ENCODE data around the gene HMX2. TPM values are rescaled to one million over a fixed set of nuclear protein-coding genes. Genes with fewer than 3 reads are reported as not detected.

HMX2 gene
- polyA plus RNA-seq, 3 donors, result 0.62 to 1.5 (median 1.5) TPM

DNA sequence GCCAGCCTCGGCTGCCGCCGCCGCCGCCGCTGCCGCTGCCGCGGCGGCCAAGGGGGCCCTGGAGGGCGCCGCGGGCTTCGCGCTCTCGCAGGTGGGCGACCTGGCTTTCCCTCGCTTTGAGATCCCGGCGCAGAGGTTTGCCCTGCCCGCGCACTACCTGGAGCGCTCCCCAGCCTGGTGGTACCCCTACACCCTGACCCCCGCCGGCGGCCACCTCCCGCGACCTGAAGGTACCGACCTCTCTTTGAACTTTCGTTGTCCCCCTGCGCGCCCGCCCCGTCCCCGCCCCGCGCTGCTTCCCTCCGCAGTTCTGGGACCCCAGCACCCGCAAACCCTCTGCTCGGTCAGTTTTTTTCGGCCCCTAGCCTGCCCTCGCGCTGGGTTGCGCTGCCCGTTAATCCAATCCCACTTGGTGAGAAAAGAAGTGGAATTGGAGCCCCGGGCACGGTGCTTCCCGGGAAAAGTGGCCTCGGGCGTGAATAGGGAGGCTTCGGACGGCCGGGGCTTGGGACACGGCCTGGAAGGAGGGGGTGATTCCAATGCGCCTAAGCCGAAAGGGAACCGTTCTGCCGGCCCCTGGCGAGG, 11.6 kb upstream of the HMX2 start:
- no peak for DNase-seq (ENCODE audit: extremely low read depth in 1 of 11, low read depth in 9 of 11, low spot score in 4 of 11)

DNA sequence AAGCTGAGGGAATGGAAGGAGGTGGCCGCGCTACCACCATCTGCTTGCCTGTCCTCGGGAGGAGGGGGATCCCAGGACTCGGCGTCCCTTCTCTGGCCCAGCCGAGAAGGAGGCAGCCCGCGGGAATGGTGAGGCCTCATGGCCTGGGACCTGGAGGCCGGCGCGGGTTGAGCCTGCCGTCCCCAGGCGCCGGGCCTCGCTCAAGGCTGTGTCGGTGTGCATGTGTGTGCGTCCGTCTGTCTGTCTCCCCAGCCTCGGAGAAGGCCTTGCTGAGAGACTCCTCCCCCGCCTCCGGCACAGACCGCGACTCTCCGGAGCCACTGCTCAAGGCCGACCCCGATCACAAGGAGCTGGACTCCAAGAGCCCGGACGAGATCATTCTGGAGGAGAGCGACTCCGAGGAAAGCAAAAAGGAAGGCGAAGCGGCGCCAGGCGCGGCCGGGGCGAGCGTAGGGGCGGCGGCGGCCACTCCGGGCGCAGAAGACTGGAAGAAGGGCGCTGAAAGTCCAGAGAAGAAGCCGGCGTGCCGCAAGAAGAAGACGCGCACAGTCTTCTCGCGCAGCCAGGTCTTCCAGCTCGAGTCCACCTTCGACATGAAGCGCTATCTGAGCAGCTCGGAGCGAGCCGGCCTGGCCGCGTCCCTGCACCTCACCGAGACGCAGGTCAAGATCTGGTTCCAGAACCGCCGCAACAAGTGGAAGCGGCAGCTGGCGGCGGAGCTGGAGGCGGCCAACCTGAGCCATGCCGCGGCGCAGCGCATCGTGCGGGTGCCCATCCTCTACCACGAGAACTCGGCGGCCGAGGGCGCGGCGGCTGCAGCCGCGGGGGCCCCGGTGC, 10.9 kb upstream of the HMX2 start:
- no peak for DNase-seq (ENCODE audit: extremely low read depth in 1 of 11, low read depth in 9 of 11, low spot score in 4 of 11)

DNA sequence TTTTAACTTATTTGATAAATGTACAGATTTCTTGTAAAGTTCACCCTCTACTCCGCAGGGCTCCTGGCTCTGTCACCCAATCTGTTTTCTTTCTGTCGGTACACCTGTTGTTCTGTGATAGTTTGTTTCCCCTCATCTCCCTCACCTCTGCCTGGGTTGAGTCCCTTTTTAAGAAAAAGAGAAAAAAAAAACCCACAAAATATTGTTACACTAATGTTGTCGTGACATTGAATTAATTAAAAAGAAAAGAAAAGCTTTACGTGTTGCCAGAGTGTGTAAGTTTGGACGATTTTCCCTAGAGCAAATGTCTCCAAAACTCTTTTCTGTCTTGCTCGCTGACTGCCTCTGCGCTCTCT, 8.8 kb upstream of the HMX2 start:
- no peak for DNase-seq (ENCODE audit: extremely low read depth in 1 of 11, low read depth in 9 of 11, low spot score in 4 of 11)

DNA sequence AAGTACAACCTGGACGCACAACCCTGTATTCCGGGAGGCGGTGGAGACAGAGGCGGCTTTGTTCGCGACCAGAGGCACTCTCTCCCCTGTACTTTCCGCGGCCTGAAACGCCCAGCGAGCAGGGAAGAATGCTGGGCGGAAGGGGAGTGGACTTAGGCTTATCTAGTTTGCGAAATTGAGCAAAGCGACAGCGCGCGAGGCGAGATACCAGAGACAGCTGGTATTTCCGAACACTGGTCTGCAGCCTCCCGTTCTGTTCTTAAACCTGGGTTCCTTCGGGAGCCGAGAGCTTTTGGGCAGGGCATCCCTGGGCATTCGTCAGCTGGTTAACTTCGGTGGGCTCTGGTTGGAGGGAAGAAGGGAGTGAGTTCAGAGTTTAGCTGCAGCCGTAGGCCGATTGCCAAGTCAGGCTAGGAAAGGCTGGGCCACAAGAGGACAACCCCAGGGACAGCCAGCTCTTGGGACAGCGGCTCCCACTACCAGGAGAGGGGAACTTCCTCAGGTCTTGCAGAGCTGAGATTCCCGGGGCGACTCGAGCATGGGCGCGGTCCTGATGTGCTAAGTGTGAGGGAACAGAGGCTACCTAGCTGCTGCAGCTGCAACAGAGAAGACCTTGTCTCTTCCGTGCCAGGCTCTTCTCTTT, 8.3 kb upstream of the HMX2 start:
- DNase-seq (ENCODE audit: extremely low read depth in 1 of 11, low read depth in 9 of 11, low spot score in 4 of 11), result no peak

DNA sequence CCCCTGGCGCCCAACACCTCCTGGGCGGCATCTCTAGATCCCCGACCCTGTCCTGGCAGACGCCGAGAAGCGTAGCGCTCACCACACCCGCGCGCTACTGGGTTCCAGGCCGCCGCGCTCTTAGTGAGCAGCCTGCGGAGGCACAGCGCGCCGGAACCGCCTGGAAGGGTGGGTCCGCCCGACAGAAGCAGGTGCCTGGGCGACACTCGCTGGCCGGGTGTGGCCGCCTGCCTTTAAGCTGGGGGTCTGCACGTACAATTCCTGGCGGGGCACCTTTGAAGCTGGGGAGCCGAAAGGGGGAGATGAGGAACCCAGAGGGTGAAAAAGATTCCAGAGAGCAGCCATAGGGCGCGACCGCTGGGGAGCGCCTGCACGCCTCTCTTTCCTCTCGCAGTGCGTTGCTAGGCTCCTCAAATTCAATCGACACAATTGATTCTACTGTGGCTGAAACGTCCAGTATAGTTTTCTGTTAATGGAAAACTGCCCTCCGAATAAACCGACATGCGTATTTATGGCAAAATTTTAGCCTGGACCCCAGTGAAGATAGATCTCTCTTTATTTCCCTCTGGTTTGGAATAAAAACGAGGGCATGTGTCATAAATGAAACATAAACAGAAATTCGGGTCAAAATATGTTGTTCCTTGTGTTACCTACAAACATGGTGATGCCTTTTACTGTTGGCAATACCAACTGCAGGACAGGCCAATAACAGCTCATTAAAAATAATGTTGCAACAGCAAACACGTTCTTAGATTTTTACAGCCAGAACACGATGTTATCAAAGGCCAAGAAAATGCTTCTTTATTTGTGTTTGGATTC, 7.6 kb upstream of the HMX2 start:
- no peak for DNase-seq (ENCODE audit: extremely low read depth in 1 of 11, low read depth in 9 of 11, low spot score in 4 of 11)

DNA sequence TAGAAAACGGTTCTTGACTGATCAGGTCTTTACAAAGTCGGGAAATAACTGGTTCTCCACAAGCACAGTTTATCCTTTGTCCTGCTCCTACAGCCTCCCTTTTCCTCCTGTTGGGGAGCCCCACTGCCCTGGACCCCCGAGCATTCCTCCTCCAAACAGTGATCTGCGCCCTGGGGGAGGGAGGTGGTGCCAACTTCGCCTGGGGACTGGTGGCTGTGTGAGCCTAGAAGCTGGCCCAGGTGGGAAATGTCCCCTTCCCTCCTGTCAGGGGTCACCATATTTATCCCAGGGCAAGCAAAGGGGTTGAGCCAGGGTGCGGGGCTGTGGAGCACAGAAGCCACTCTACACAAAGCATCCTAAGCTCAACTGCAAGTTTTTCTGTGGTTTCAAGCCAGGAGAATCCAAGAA, 6.9 kb upstream of the HMX2 start:
- DNase-seq (ENCODE audit: extremely low read depth in 1 of 11, low read depth in 9 of 11, low spot score in 4 of 11), result no peak

DNA sequence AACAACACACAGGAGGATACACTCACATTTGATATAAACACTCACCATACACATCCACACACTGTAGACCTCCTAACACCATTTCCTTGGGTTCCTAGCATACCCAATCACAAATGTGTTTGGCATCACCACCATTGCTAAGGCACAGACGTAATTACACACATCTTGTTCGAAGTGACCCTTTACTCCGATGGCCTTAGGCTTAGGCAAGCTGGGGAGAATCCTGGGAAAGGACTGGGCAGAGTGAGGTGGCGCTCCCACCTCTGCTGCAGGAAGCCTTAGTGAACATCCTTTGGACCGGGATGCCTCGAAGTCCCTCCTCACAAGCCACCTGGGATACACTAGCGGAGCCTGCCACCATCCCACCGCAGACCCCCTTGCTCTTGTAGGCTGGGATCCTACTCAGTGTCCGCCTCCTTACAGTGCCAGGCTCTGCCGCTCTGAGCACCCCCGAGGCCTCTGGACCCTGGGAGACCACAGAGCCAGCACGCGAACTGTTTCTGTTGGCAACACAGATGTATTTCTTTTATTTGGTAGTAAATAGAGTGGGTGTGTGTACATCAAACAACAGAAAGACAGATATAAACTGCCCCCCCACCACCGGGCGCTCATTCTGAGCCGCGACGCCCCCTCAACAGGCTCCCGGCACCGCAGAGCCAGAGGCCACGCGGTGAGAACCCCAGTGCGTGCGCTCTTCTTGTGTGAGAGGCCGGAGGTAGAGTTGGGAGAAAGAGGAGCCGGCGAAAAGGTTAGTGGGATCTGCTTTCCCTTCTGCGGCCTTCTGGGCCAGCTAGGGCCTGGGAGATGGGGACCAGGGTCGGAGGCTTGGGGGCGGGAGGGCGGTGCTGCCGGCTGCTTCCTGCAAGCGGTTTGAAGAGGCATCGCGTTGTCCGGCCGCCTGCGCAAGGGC, 5.9 kb upstream of the HMX2 start:
- no peak for DNase-seq (ENCODE audit: extremely low read depth in 1 of 11, low read depth in 9 of 11, low spot score in 4 of 11)

DNA sequence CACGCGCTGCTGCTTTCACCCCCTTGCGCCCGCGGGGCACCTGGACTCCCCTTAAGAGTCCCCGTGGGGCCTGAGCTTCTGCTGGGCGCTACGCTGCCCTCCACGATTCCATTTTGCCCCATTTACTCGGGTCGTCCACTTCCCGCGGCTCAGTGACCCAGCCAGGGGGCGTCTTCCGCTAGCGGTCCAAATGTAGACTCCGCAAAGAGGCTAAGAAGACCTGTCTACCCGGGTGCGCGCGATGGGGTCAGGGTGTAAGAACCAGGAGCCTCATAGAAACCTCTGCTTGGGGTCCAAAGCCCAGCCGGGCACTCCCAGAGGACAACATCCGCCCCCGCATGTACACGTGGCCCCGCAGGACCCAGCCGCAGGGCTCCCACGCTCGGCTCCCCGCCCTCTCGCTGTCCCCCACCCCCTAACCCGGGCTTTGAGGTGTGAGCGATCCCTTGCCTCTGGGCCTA, 5.2 kb upstream of the HMX2 start:
- DNase-seq (ENCODE audit: extremely low read depth in 1 of 11, low read depth in 9 of 11, low spot score in 4 of 11), result no peak

DNA sequence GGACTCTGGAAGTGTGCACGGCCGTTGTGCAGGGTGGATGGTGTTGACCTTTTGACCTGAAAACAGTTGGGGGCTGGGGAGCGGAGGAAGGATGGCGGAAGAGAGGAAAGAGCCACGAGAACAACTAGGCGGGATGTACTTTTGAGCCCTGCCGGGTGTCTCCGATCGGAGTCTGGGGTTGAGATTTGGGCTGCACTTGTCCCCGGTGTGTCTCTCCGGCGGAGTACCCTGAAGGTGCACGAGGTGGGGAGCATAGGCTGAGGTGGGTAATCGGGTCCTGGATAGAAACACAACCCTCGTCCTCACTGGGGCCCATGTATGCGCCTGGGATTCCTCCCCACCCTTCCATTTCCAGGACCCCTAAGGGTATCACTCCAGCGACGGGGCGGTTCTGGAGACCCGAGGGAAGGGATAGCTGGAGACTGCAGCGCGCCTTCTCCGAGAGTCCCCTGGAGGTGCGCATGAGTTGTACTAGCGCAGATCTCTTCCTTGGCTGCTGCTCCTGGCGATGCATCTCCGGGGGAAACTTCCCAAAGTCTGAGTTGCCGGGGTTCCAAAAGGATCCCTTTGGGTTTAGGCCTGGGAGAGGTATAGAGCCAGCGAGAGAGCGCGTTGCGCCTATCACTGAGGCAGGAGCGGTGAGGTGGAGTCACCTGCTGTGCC, 4.6 kb upstream of the HMX2 start:
- no peak for DNase-seq (ENCODE audit: extremely low read depth in 1 of 11, low read depth in 9 of 11, low spot score in 4 of 11)

DNA sequence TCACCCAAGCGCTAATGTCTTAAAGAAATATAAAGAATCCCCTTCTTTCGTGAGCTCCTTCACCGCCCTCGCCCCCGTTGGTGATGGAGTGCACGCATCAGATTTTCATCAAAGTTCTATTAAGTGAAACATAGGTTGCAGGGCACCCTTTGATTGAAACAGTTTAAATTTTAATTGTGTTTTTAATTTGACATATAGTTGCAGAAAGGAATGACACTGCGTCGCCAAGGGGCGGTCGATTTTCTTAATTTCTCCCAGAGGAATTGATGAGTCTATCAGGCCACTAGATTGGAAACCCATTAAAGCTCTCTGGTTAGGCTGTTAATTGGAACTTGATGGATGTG, 4.1 kb upstream of the HMX2 start:
- no peak for DNase-seq (ENCODE audit: extremely low read depth in 1 of 11, low read depth in 9 of 11, low spot score in 4 of 11)

DNA sequence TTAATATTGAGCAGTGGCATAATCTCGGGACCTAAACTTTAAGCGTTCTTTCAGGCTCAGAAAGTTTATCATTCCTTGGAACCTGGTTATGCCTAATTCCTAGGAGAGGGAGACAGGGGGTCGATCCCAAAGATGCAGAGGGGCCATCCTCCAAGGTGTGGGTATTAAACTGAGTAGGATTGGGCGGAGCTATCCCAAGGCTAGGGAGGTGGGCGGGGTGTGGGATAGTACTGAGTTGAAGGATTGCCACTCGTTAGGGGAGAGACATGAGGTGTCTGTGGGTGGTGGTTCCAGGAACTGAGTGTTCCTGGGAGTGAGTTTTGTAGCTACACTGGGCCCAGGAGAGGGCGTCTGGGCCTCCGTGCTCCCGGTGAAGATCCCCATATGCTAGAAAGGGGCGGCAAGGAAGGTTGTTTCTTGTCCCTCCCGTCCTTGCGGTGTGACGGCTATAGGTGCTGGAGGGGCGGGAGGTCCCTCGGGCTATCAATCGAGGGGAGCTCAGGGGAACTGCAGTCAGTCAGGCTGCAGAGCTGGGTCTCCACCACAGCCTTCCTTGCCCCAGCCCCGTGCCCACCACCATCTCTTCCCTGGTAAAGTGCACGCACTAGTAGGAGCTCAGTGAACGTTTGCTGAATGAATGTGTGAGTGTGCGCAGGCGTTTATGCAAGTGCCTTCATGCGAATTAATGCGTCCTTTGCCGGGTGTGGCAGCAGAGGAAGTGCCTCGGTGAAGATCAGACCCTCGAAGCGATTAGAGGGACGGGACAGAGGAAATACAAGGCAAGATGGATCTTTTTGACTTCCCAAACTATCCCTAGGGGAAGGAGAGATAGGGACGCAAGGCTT, 3.0 kb upstream of the HMX2 start:
- DNase-seq (ENCODE audit: extremely low read depth in 1 of 11, low read depth in 9 of 11, low spot score in 4 of 11), result no peak

DNA sequence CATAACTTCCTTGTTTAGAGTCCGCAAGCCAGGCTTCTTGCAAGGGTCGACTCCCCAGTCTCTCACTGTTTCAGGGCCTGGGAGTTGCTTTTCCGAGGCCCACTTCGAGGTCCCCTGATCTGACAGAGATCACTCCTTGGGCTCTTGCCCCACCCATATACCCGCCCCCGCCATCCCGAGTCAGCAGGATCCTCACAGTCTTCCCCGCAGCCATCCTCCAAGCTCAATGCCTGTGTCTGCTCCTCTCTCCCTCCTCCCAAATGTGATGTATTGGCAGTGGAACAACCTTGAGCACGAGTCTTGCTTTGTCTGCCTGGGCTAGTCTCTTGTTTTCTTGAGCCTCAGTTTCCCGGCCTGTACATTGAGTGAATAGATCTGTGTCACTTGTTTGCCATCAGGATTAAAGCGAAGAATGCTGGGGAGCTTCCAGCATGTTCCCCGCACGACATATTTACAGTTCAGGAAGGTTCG, 2.4 kb upstream of the HMX2 start:
- DNase-seq (ENCODE audit: extremely low read depth in 1 of 11, low read depth in 9 of 11, low spot score in 4 of 11), result no peak

DNA sequence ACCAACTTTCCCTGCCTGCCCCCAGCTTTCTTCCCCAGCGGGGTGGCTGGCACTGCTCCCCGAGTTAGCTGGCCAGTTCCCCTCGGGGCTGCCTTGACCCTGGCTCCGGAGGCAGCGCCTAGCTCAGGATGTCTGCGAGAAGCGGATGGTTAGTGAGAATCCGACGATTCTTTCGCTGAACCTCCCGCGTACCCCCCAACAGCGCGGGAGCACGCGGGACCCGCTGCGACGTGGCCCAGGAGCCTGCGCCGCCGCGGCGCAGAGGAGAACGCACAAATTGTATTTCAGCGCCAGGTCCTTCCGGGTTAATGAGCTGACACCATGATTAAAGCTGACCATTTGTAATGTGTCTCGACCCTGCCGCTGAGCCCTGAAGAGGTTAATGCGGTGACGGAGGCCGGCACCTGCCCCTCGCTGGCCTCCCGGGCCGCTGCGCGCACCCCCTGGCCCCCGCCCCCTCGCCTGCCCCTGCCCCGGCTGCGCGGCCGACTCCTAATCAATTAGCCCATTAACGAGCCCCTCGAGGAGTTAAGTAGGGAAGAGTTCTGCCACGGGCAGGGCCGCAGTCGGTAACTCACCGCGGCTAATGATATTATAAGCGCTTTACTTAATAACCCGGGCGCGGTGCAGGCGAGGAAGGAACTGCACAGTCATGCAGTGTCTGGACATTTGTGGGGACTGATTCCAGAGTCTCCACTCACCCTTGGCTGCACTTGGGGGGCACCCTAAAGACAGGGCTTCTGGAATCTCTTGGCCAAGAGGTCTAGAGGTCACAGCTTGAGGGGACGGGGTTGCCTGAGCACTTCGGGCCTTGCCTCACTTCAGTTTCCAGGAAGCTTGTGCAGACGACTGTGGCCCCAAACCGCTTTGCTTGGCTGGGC, 1.7 kb upstream of the HMX2 start:
- no peak for DNase-seq (ENCODE audit: extremely low read depth in 1 of 11, low read depth in 9 of 11, low spot score in 4 of 11)

DNA sequence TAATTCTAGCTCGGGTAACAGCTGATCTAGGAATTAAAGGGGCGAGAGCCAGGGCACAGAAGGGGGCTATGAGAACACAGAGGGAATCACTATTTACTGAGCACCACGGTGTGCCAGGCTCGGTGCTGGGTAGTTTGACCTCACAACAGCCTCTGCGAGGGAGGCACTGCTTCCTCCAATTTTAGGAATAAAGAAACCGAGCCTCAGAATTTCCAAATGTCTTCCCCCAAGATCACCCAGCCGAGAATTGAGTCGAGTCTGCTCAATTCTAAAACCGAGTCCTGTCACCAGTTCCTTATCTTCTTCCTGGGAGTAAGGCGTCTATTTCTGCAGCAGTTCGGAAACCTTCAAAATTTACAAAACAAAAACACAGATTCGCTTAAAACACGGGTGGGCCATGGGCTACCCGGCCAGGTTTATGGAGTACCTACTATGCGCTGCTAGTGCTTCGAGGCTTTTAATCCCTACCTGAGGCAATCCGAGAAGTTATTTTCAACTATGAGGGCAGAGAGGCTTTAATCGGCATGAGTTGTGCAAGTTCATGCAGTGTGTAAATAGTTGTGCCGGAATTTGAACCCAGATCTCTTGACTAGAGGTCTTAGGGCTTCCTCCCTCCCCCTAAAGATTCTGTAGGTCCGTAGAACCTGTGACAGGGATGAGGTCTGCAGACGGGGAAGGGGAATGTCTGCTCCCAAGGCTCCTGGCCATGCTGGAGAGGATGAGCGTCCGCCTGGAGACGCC, 872 bp upstream of the HMX2 start:
- DNase-seq (ENCODE audit: extremely low read depth in 1 of 11, low read depth in 9 of 11, low spot score in 4 of 11), result no peak

DNA sequence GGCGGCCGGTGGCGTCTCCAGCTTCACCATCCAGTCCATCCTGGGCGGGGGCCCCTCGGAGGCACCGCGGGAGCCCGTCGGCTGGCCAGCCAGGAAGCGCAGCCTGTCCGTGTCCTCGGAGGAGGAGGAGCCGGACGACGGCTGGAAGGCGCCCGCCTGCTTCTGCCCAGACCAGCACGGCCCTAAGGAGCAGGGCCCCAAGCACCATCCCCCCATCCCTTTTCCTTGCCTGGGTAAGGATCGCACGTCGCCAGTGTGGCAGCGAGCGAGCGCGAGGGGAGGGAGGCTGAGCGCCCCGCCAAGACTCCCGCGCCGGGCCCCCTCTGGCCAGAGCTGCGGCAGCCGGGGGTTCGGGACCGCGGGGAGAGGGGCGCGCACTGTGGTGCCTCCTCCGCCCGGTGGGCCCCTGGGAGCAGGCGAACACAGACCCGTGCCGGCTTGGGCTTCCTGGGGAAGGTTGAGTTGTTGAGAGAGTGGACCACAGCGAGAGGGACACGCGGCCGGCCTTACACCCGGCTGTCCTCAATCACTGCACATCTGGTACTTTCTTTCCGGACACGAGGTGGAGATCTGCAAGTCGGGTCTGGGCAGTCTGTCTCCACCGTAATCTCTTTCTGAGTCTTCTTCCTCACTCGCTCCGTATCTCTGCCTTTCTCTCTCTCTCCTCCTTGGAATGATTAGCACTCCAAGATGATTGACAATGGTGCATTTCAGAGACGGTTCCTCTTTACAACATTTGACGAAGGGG, 652 bp downstream of the HMX2 start:
- DNase-seq (ENCODE audit: extremely low read depth in 1 of 11, low read depth in 9 of 11, low spot score in 4 of 11), result no peak
